Adrenal gland (tissue), 5 donors: ENCODE results near the gene FKRP.

Experiments
- CTCF ChIP-seq, 6 experiments: fragments of 450-650 bp in 4 of 6; fragments of 200-600 bp in 2 of 6; sonication (generic) in 1 of 6; IDR thresholded peaks; 1 replicate in 5 of 6; 2 replicates in 1 of 6; pipeline versions ENCODE4 v1.5.1 to v1.8.0; 2016 to 2021; ENCODE audit warnings: antibody characterized with exemption in 6 of 6, mild to moderate bottlenecking in 2 of 6, moderate library complexity in 1 of 6
- POLR2A ChIP-seq, 2 donors: fragments of 450-650 bp; IDR thresholded peaks; one replicate each; pipeline ENCODE4 v1.6.1; 2017; ENCODE audit warnings: antibody characterized with exemption in 2 of 2, mild to moderate bottlenecking in 2 of 2, moderate library complexity in 1 of 2
- donor health status: DM: no; HTN: no; CAD: no.

- TF ChIP-seq POLR2A (IDR thresholded peaks at IDR 0.05) (no peak), CTCF (IDR thresholded peaks at IDR 0.05) (no peak)
These were observed 17.6 kb upstream of the FKRP start for GRCh38 chr19:46728208-46728607.
